H1 (cell line): ENCODE measurements around the gene MORF4L1. TPM values are rescaled to one million over a fixed set of nuclear protein-coding genes. Genes with fewer than 3 reads are reported as not detected.

Experiments
- CTCF ChIA-PET: fragments of 300-600 bp; sonication (Branson Sonifier 250); formaldehyde crosslinking; loops from one replicate; lab custom pipeline; 2021; ENCODE audit not compliant: partially characterized antibody; lab: Charles Lee
- POLR2A ChIA-PET: fragments of 300-600 bp; sonication (Branson Sonifier 250); formaldehyde crosslinking; loops from one replicate; lab custom pipeline; 2021; ENCODE audit warnings: inconsistent platforms; ENCODE audit not compliant: partially characterized antibody; lab: Charles Lee
- DNase-seq, 2 experiments: peaks; one replicate each; pipeline versions ENCODE4 v3.0.0 to v3.0.0-alpha.2; 2010 to 2022; ENCODE audit warnings: low spot score in 2 of 2, low read depth in 1 of 2, mixed read lengths in 1 of 2
- FAIRE-seq: peaks from 2 replicates; lab custom pipeline; 2011; peaks lifted over from hg19 to GRCh38; lab: Jason Lieb, UNC
- H2AFZ ChIP-seq: 2 replicates; pipeline ENCODE4 v1.8.1; 2012; ENCODE audit warnings: low read length, inconsistent platforms
- H2AK5ac ChIP-seq: 2 replicates; pipeline ENCODE4 v1.6.1; 2013; ENCODE audit warnings: low read depth, low read length
- H2BK120ac ChIP-seq: replicated peaks from 2 replicates; pipeline ENCODE3; 2013; ENCODE audit warnings: low read depth, low read length, inconsistent platforms
- H2BK12ac ChIP-seq: 2 replicates; pipeline ENCODE4 v1.6.1; 2013; ENCODE audit warnings: low read depth, low read length
- H2BK15ac ChIP-seq: 2 replicates; pipeline ENCODE4 v1.6.1; 2013; ENCODE audit warnings: low read length
- H2BK20ac ChIP-seq: 2 replicates; pipeline ENCODE4 v1.6.1; 2013; ENCODE audit warnings: low read length
- H2BK5ac ChIP-seq: 2 replicates; pipeline ENCODE4 v1.6.1; 2013; ENCODE audit warnings: low read depth, low read length
- H3K14ac ChIP-seq: 2 replicates; pipeline ENCODE4 v1.6.1; 2013; ENCODE audit warnings: inconsistent platforms; ENCODE audit not compliant: insufficient read length
- H3K18ac ChIP-seq: 2 replicates; pipeline ENCODE4 v1.6.1; 2013; ENCODE audit warnings: low read length; ENCODE audit errors: extremely low read depth
- H3K23ac ChIP-seq: 2 replicates; pipeline ENCODE4 v1.6.1; 2013; ENCODE audit warnings: inconsistent platforms; ENCODE audit not compliant: insufficient read length
- H3K23me2 ChIP-seq: 2 replicates; pipeline ENCODE4 v1.6.1; 2013; ENCODE audit warnings: low read depth, low read length
- H3K27ac ChIP-seq: 2 replicates; pipeline ENCODE4 v1.6.1; 2011; ENCODE audit warnings: low read depth, low read length, inconsistent platforms
- H3K27me3 ChIP-seq, 4 experiments: replicated peaks in 1 of 4; 1 replicate in 1 of 4; 2 replicates in 3 of 4; pipeline versions ENCODE4 v1.6.1 to v1.8.1; 2011 to 2013; ENCODE audit warnings: low read length in 3 of 4, mild to moderate bottlenecking in 3 of 4, inconsistent platforms in 2 of 4, mixed read lengths in 2 of 4, moderate library complexity in 1 of 4; ENCODE audit not compliant: control insufficient read depth in 3 of 4, insufficient read depth in 3 of 4; ENCODE audit errors: extremely low read depth in 1 of 4
- H3K36me3 ChIP-seq, 4 experiments: 2 replicates each; pipeline versions ENCODE4 v1.6.1 to v1.8.1; 2011 to 2013; ENCODE audit warnings: mild to moderate bottlenecking in 4 of 4, low read length in 3 of 4, moderate library complexity in 2 of 4, control low read depth in 1 of 4, inconsistent platforms in 1 of 4; ENCODE audit not compliant: insufficient read depth in 4 of 4, control insufficient read depth in 2 of 4
- H3K4ac ChIP-seq: replicated peaks from 2 replicates; pipeline ENCODE3; 2013; ENCODE audit warnings: low read length, low read depth, mixed read lengths, inconsistent platforms; ENCODE audit not compliant: insufficient read length
- H3K4me1 ChIP-seq, 4 experiments: replicated peaks in 1 of 4; 1 replicate in 1 of 4; 2 replicates in 3 of 4; pipeline versions ENCODE4 v1.6.1 to v1.8.1; 2011 to 2013; ENCODE audit warnings: low read length in 3 of 4, inconsistent platforms in 2 of 4, mixed read lengths in 1 of 4; ENCODE audit not compliant: insufficient read depth in 4 of 4, control insufficient read depth in 3 of 4
- H3K4me2 ChIP-seq, 2 experiments: 2 replicates each; pipeline versions ENCODE4 v1.6.1 to v1.8.1; 2011 to 2013; ENCODE audit warnings: low read depth in 2 of 2, low read length in 2 of 2, control low read depth in 1 of 2, inconsistent platforms in 1 of 2, mild to moderate bottlenecking in 1 of 2; ENCODE audit not compliant: insufficient read depth in 1 of 2
- H3K4me3 ChIP-seq, 4 experiments: fragments of 200-600, 300-600 bp in 1 of 4; sonication (generic), shearing (Covaris generic), sonication (Bioruptor Twin) in 1 of 4; 2 replicates each; pipeline versions ENCODE4 v1.5.1 to v1.8.1; 2011 to 2016; ENCODE audit warnings: low read length in 4 of 4, low read depth in 3 of 4, control low read depth in 2 of 4, inconsistent platforms in 2 of 4, mild to moderate bottlenecking in 2 of 4, mixed read lengths in 1 of 4, moderate library complexity in 1 of 4; ENCODE audit not compliant: insufficient read depth in 2 of 4; ENCODE audit errors: extremely low read depth in 1 of 4
- H3K56ac ChIP-seq: replicated peaks from 2 replicates; pipeline ENCODE3; 2013; ENCODE audit warnings: low read depth, mild to moderate bottlenecking, mixed read lengths, low read length, inconsistent platforms; ENCODE audit not compliant: insufficient read length
- H3K79me1 ChIP-seq: 2 replicates; pipeline ENCODE4 v1.6.1; 2013; ENCODE audit warnings: low read depth, low read length, control low read depth
- H3K79me2 ChIP-seq, 2 experiments: 2 replicates each; pipeline versions ENCODE4 v1.6.1 to v1.8.1; 2012 to 2013; ENCODE audit warnings: low read length in 2 of 2, mild to moderate bottlenecking in 2 of 2, inconsistent platforms in 1 of 2; ENCODE audit not compliant: insufficient read depth in 2 of 2, control insufficient read depth in 1 of 2
- H3K9ac ChIP-seq, 4 experiments: replicated peaks in 1 of 4; 1 replicate in 1 of 4; 2 replicates in 3 of 4; pipeline versions ENCODE4 v1.6.1 to v1.8.1; 2011 to 2013; ENCODE audit warnings: low read depth in 3 of 4, low read length in 3 of 4, control low read depth in 2 of 4, mild to moderate bottlenecking in 2 of 4, moderate library complexity in 2 of 4, inconsistent platforms in 1 of 4; ENCODE audit errors: extremely low read depth in 1 of 4
- H3K9me3 ChIP-seq, 2 experiments: 2 replicates each; pipeline versions ENCODE4 v1.6.1 to v1.8.1; 2012 to 2013; ENCODE audit warnings: mild to moderate bottlenecking in 2 of 2, moderate library complexity in 2 of 2, control low read depth in 1 of 2, inconsistent platforms in 1 of 2, low read depth in 1 of 2, low read length in 1 of 2, mixed read lengths in 1 of 2; ENCODE audit not compliant: insufficient read depth in 2 of 2
- H4K20me1 ChIP-seq, 2 experiments: replicated peaks in 1 of 2; 2 replicates each; pipeline versions ENCODE3 to v1.8.1; 2011 to 2013; ENCODE audit warnings: inconsistent platforms in 2 of 2, low read length in 2 of 2, mild to moderate bottlenecking in 1 of 2; ENCODE audit not compliant: insufficient read depth in 2 of 2, control insufficient read depth in 1 of 2
- H4K5ac ChIP-seq: 2 replicates; pipeline ENCODE4 v1.6.1; 2013; ENCODE audit warnings: low read length, low read depth, mixed read lengths, inconsistent platforms; ENCODE audit not compliant: insufficient read length
- H4K8ac ChIP-seq: 2 replicates; pipeline ENCODE4 v1.8.0; 2013; ENCODE audit warnings: mild to moderate bottlenecking, moderate library complexity, low read length, inconsistent platforms; ENCODE audit not compliant: insufficient read depth; ENCODE audit errors: extremely low read depth
- H4K91ac ChIP-seq: replicated peaks from 2 replicates; pipeline ENCODE3; 2013; ENCODE audit warnings: low read length, mixed read lengths, inconsistent platforms; ENCODE audit not compliant: insufficient read length
- CTBP2 ChIP-seq: IDR thresholded peaks from 2 replicates; pipeline ENCODE4 v1.7.0; 2011; ENCODE audit warnings: borderline replicate concordance, mild to moderate bottlenecking, moderate library complexity, mixed read lengths, low read length; ENCODE audit not compliant: insufficient read depth, insufficient read length
- FOSL1 ChIP-seq: IDR thresholded peaks from 2 replicates; pipeline ENCODE4 v1.6.1; 2011; ENCODE audit warnings: mild to moderate bottlenecking, low read depth, low read length, moderate library complexity; ENCODE audit not compliant: insufficient read depth
- GABPA ChIP-seq: IDR thresholded peaks from 2 replicates; pipeline ENCODE4 v1.6.1; 2011; ENCODE audit warnings: mild to moderate bottlenecking, low read length, moderate library complexity, borderline replicate concordance; ENCODE audit not compliant: insufficient read depth
- GTF2F1 ChIP-seq: IDR thresholded peaks from 2 replicates; pipeline ENCODE4 v1.6.1; 2012; ENCODE audit warnings: low read depth, low read length, improper control_type of control experiment, borderline replicate concordance
- KDM4A ChIP-seq: IDR thresholded peaks from one replicate; pipeline ENCODE4 v1.7.1; 2012; ENCODE audit warnings: low read depth, mild to moderate bottlenecking, moderate library complexity, low read length, inconsistent platforms; ENCODE audit not compliant: severe bottlenecking
- NANOG ChIP-seq: IDR thresholded peaks from 2 replicates; pipeline ENCODE4 v1.6.1; 2011; ENCODE audit warnings: low read length, low read depth, mild to moderate bottlenecking, inconsistent platforms; ENCODE audit not compliant: insufficient read depth, poor library complexity, severe bottlenecking
- POLR2A ChIP-seq, 2 experiments: IDR thresholded peaks; 1 replicate in 1 of 2; 2 replicates in 1 of 2; pipeline ENCODE4 v1.6.1; 2011; ENCODE audit warnings: low read depth in 2 of 2, low read length in 2 of 2, mild to moderate bottlenecking in 2 of 2; ENCODE audit errors: control extremely low read depth in 1 of 2
- SAP30 ChIP-seq: fragments of 300-600 bp; sonication (generic); IDR thresholded peaks from 2 replicates; pipeline ENCODE4 v1.7.1; 2012; ENCODE audit warnings: low read length, moderate library complexity, mild to moderate bottlenecking, inconsistent platforms; ENCODE audit not compliant: insufficient read depth, insufficient replicate concordance
- SIN3A ChIP-seq, 2 experiments: IDR thresholded peaks in 1 of 2; conservative IDR thresholded peaks in 1 of 2; 2 replicates each; pipeline ENCODE4 v1.6.1; 2011 to 2012; ENCODE audit warnings: low read length in 2 of 2, improper control_type of control experiment in 1 of 2, low read depth in 1 of 2, mild to moderate bottlenecking in 1 of 2
- SUZ12 ChIP-seq: fragments of 200-600 bp; sonication (generic); IDR thresholded peaks from 2 replicates; pipeline ENCODE4 v1.6.1; 2012; ENCODE audit warnings: mild to moderate bottlenecking, inconsistent platforms, low read length, moderate library complexity, mixed read lengths
- TCF12 ChIP-seq: IDR thresholded peaks from 2 replicates; pipeline ENCODE4 v1.6.1; 2011; ENCODE audit warnings: low read depth, mild to moderate bottlenecking, low read length
- WGBS, 2 experiments: shearing (Covaris generic) in 1 of 2; methylation state at CpG; one replicate each; pipeline versions ENCODE4 v1.1.6 to v1.1.7; 2013 to 2015; ENCODE audit warnings: low lambda C conversion rate in 2 of 2, mixed read lengths in 2 of 2, inconsistent platforms in 1 of 2, low coverage in 1 of 2, missing lambda C conversion rate in 1 of 2; ENCODE audit not compliant: insufficient replicate concordance in 2 of 2, insufficient coverage in 1 of 2, insufficient read length in 1 of 2; ENCODE audit errors: extremely low coverage in 1 of 2, missing lambda C conversion rate in 1 of 2; 5-methylcytosine and 5-hydroxymethylcytosine counted together
- polyA plus RNA-seq, 7 experiments: library from polyadenylated mRNA; depleted of rRNA in 3 of 7; stranded (reverse) in 5 of 7; unstranded in 2 of 7; fragments of >200 nt in 5 of 7; fragments of 200-250 nt in 2 of 7; gene quantifications; 1 replicate in 5 of 7; 2 replicates in 1 of 7; 4 replicates in 1 of 7; pipeline versions ENCODE4 v1.2.1 to v1.2.3, GENCODE V29; 2011 to 2013; ENCODE audit warnings: missing spikeins in 2 of 7, mixed read lengths in 2 of 7
- total RNA-seq: library from RNA; stranded (reverse); fragmentation: NEBNext Ultra II Directional; extraction: Animal tissue kit (Norgen Biotek cat#: 25700); gene quantifications from 2 replicates; pipeline ENCODE4 v1.2.1, GENCODE V29; 2021

Gene MORF4L1
- total and polyA plus RNA-seq, 2 of the 8 experiments (the other 6 are each of a cell fraction or from before 2014, with no cell fraction given): 260 to 533 TPM

DNA sequence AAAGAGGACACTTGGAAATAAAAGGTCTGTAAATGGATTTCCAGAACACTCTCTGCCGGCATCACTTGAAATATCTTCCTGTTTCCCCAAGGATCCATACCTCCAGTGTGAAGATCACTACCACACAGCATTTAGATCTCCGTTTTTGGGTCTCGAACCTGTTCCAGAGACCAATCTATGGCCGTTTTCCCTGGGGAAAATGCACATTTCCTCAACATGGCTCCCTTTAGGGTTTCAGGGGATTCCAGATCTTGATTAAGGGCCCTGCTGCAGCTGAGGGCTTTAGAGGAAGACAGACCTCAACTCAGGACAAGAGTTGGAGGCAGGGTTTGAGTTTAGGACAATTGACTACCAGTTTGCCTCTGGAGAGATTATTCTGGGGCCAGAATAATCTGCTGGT is 70.1 kb downstream of the MORF4L1 start:
- DNase-seq (no peak), FAIRE-seq (no peak)
- H3K79me1 ChIP-seq: no peaks in the 10 kb centered on the region
- H4K5ac ChIP-seq: no peak overlapping the region
- H4K91ac ChIP-seq: no peak overlapping the region
- H3K4ac ChIP-seq: no peak overlapping the region
- no peak overlapping the region for H3K4me2 ChIP-seq
- no peaks in the 10 kb centered on the region for H3K79me2 ChIP-seq
- WGBS, 2 experiments: 92% methylated on average over 4 of the region's 4 CpGs; no CpG with 5 or more reads in 1 of the 2 experiments
- H2BK120ac ChIP-seq: no peak overlapping the region
- peaks cover 0 to 16% (median 10%) of the 10 kb centered on the region in 4 experiments; a peak in 5 of 7 replicates for H3K4me1 ChIP-seq
- H2AFZ ChIP-seq: no peak overlapping the region
- H4K20me1 ChIP-seq: no peaks in the 10 kb centered on the region
- H2BK12ac ChIP-seq: no peak overlapping the region
- no peak overlapping the region for H2BK15ac ChIP-seq
- no peak overlapping the region for H2AK5ac ChIP-seq
- no peak overlapping the region for H2BK5ac ChIP-seq
- no peak overlapping the region for H3K14ac ChIP-seq
- no peak overlapping the region for H3K18ac ChIP-seq
- H2BK20ac ChIP-seq: no peak overlapping the region
- no peak overlapping the region for H3K27ac ChIP-seq
- peaks cover 0 to 12% (median 11%) of the 10 kb centered on the region in 4 experiments; a peak in 5 of 7 replicates for H3K27me3 ChIP-seq
- no peak overlapping the region for H3K9ac ChIP-seq
- H4K8ac ChIP-seq: no peak overlapping the region
- ChIA-PET POLR2A (no interaction called here), CTCF (interaction anchor here (0.8 to 2.6 kb wide), 4 partner anchors 12 to 37 kb away, joined by 3 to 13 read pairs (median 4); no protein-coding TSS in a partner anchor)
- H3K56ac ChIP-seq: no peak overlapping the region
- H3K9me3 ChIP-seq: no peaks in the 10 kb centered on the region
- no peak overlapping the region for H3K4me3 ChIP-seq
- no peak for TF ChIP-seq FOSL1
- no peak for TF ChIP-seq TCF12
- no peak for TF ChIP-seq SAP30
- TF ChIP-seq POLR2A (IDR thresholded peaks at IDR 0.05; ENCODE audit: control extremely low read depth in 1 of 2, low read depth in 2 of 2, low read length in 2 of 2): no peak
- no peak for TF ChIP-seq SUZ12
- no peak for TF ChIP-seq KDM4A
- TF ChIP-seq NANOG: no peak
- no peak for TF ChIP-seq SIN3A (conservative IDR thresholded peaks at IDR 0.05 in 1 of 2, IDR thresholded peaks at IDR 0.05 in 1 of 2; ENCODE audit: low read depth in 1 of 2, low read length in 2 of 2)
- TF ChIP-seq GABPA: no peak
- no peak for TF ChIP-seq CTBP2
- TF ChIP-seq GTF2F1: no peak
- TF ChIP-seq, all 59 proteins: peak for 0
- Histone ChIP-seq H3K23ac (no peak overlapping the region), H3K23me2 (peaks cover 8% of the 10 kb centered on the region; the same call in 1 of the 2 replicates), H3K36me3 (no peaks in the 10 kb centered on the region)
